Measurements from ENCODE around the gene TANGO6.

- TF ChIP-seq CTCF (IDR thresholded peaks at IDR 0.05) (no peak), EP300 (IDR thresholded peaks at IDR 0.05) (no peak)
Measured at GRCh38 chr16:68920349-68920748, 77.0 kb downstream of the TANGO6 start.

Measured in upper lobe of left lung (tissue), 4 donors.